ENCODE results near the gene OR52H1. TPM values are rescaled to one million over a fixed set of nuclear protein-coding genes. Genes with fewer than 3 reads are reported as not detected.
"Not testable (repeated sequence)": the region's sequence is repeated elsewhere in the genome, so short reads cannot be mapped to it uniquely, and the experiment has no call there.

Gene OR52H1
- total and polyA plus RNA-seq, 2 of the 4 experiments (the other 2 are of a cell fraction): 0.18 TPM; not detected in 1

DNA sequence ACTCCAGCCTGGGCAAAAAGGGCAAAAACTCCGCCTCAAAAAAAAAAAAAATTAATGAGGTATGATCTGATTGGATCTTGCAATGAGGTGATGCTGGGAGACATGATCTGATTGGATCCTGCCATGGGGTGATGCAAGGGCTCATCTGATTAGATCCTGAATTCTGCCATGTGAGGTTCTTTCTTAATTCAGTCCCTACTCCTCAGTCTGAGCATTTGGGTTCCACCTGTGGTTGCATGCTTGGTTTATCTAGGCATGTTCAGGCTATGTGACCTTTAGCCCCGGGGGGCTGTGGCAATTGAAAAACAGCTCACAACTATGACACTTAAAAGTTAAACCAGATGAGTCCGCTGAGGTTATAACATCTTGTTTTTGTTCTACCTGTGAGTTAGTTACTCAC is 43.3 kb upstream of the OR52H1 start:
- H4K20me1 ChIP-seq (ENCODE audit: insufficient read depth, low read length): no peaks in the 10 kb centered on the region
- H3K27ac ChIP-seq (ENCODE audit: insufficient read depth, low read length): no peak overlapping the region
- no peak overlapping the region for H3K23ac ChIP-seq (ENCODE audit: low read depth, low read length)
- no peaks in the 10 kb centered on the region for H3K9me3 ChIP-seq (ENCODE audit: control insufficient read depth, insufficient read depth, low read length)
- H2BK5ac ChIP-seq (ENCODE audit: low read depth, low read length, poor library complexity, severe bottlenecking): no peak overlapping the region
- H3K9me1 ChIP-seq (ENCODE audit: insufficient read depth, low read length): no peaks in the 10 kb centered on the region
- H3K4ac ChIP-seq (ENCODE audit: low read depth, low read length): no peak overlapping the region
- H3K18ac ChIP-seq (ENCODE audit: low read depth, low read length): no peak overlapping the region
- no peak overlapping the region for H3K14ac ChIP-seq (replicated peaks; ENCODE audit: low read depth, low read length)
- ChIA-PET CTCF (no interaction called here), POLR2A (ENCODE audit: unreplicated experiment) (no interaction called here)
- BruUV-seq (replicated peaks): no TSS peak
- no peak overlapping the region for H2AK9ac ChIP-seq (replicated peaks; ENCODE audit: low read depth, low read length, poor library complexity)
- H4K8ac ChIP-seq (ENCODE audit: low read depth in 2 of 2, low read length in 2 of 2): no peak overlapping the region
- H3K9ac ChIP-seq (ENCODE audit: low read depth, low read length): no peak overlapping the region
- dilution Hi-C loops (cut with HindIII; ENCODE audit: low sequenced_read_pairs, unreplicated experiment) (no loop called here), intact Hi-C loops (cut with micrococcal nuclease) (loop anchor here (10.0 kb wide), 1 partner anchor 1867 kb away; no protein-coding TSS in a partner anchor), in situ Hi-C loops (cut with MboI; ENCODE audit: low sequenced_read_pairs) (no loop called here)
- H3K27me3 ChIP-seq (ENCODE audit: control insufficient read depth, insufficient read depth, low read length): no peaks in the 10 kb centered on the region
- no peak overlapping the region for H4K91ac ChIP-seq (ENCODE audit: insufficient read depth, low read depth, low read length)
- H4K5ac ChIP-seq (ENCODE audit: low read depth, low read length): no peak overlapping the region
- no peak overlapping the region for H3K4me2 ChIP-seq (ENCODE audit: low read depth, low read length)
- no peak for DNase-seq
- H2AK5ac ChIP-seq (ENCODE audit: low read depth, low read length): no peak overlapping the region
- H2BK15ac ChIP-seq (ENCODE audit: low read depth, low read length): no peak overlapping the region
- no peaks in the 10 kb centered on the region for H3K36me3 ChIP-seq (ENCODE audit: control insufficient read depth, insufficient read depth, low read length)
- WGBS, 2 experiments (ENCODE audit: extremely low coverage in 2 of 2, insufficient read length in 1 of 2): no CpG with 5 or more reads among the region's 3 CpGs
- no peaks in the 10 kb centered on the region for H3K79me1 ChIP-seq (ENCODE audit: low read depth in 1 of 2, low read length in 2 of 2)
- H3K4me3 ChIP-seq (ENCODE audit: insufficient read depth, low read depth, low read length): no peak overlapping the region
- no peak for ATAC-seq (ENCODE audit: low read depth)
- no peak overlapping the region for H2AFZ ChIP-seq (replicated peaks; ENCODE audit: low read length, poor library complexity)
- 0 out of 2 replicates have a peak, but pooled peaks cover 4% of the 10 kb centered on the region for H3K4me1 ChIP-seq (ENCODE audit: control insufficient read depth, insufficient read depth, low read length)
- TF ChIP-seq MAFK (IDR thresholded peaks at IDR 0.05; ENCODE audit: low read depth, low read length) (no peak), BHLHE40 (IDR thresholded peaks at IDR 0.05; ENCODE audit: low read depth, low read length) (no peak)
- H2BK120ac ChIP-seq (ENCODE audit: low read depth, low read length): no peak overlapping the region
- no peak overlapping the region for H2BK20ac ChIP-seq (ENCODE audit: low read depth, low read length)
- no peak overlapping the region for H3K56ac ChIP-seq (ENCODE audit: extremely low read depth, insufficient read depth, low read length)

DNA sequence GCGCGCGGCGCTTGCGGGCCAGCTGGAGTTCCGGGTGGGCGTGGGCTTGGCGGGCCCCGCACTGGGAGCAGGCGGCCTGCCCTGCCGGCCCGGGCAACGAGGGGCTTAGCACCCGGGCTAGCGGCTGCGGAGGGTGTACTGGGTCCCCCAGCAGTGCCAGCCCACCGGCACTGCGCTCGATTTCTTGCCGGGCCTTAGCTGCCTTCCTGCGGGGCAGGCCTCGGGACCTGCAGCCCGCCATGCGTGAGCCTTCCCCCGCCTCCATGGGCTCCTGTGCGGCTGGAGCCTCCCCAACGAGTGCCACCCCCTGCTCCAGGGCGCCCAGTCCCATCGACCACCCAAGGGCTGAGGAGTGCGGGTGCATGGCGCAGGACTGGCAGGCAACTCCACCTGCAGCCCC is 41.6 kb upstream of the OR52H1 start:
- H3K27me3 ChIP-seq (ENCODE audit: control insufficient read depth, insufficient read depth, low read length); H3K9ac ChIP-seq (ENCODE audit: low read depth, low read length); H3K4me2 ChIP-seq (ENCODE audit: low read depth, low read length); H4K8ac ChIP-seq (ENCODE audit: low read depth in 2 of 2, low read length in 2 of 2); H3K9me3 ChIP-seq (ENCODE audit: control insufficient read depth, insufficient read depth, low read length); BruUV-seq (replicated peaks); CTCF ChIA-PET; H3K4me3 ChIP-seq (ENCODE audit: insufficient read depth, low read depth, low read length); H3K27ac ChIP-seq (ENCODE audit: insufficient read depth, low read length); H4K91ac ChIP-seq (ENCODE audit: insufficient read depth, low read depth, low read length); ATAC-seq (ENCODE audit: low read depth); H3K56ac ChIP-seq (ENCODE audit: extremely low read depth, insufficient read depth, low read length); H2BK20ac ChIP-seq (ENCODE audit: low read depth, low read length); H4K20me1 ChIP-seq (ENCODE audit: insufficient read depth, low read length); H3K79me1 ChIP-seq (ENCODE audit: low read depth in 1 of 2, low read length in 2 of 2); DNase-seq; H2AK9ac ChIP-seq (replicated peaks; ENCODE audit: low read depth, low read length, poor library complexity); H2BK5ac ChIP-seq (ENCODE audit: low read depth, low read length, poor library complexity, severe bottlenecking); H3K18ac ChIP-seq (ENCODE audit: low read depth, low read length); H2AFZ ChIP-seq (replicated peaks; ENCODE audit: low read length, poor library complexity); dilution Hi-C loops (cut with HindIII; ENCODE audit: low sequenced_read_pairs, unreplicated experiment); H3K9me1 ChIP-seq (ENCODE audit: insufficient read depth, low read length); H3K23ac ChIP-seq (ENCODE audit: low read depth, low read length); H3K4ac ChIP-seq (ENCODE audit: low read depth, low read length); H2AK5ac ChIP-seq (ENCODE audit: low read depth, low read length); H3K4me1 ChIP-seq (ENCODE audit: control insufficient read depth, insufficient read depth, low read length); H3K36me3 ChIP-seq (ENCODE audit: control insufficient read depth, insufficient read depth, low read length); H3K14ac ChIP-seq (replicated peaks; ENCODE audit: low read depth, low read length); POLR2A ChIA-PET (ENCODE audit: unreplicated experiment); H2BK15ac ChIP-seq (ENCODE audit: low read depth, low read length); in situ Hi-C loops (cut with MboI; ENCODE audit: low sequenced_read_pairs); H4K5ac ChIP-seq (ENCODE audit: low read depth, low read length); H2BK120ac ChIP-seq (ENCODE audit: low read depth, low read length): not testable (repeated sequence)
- intact Hi-C loops (cut with micrococcal nuclease): loop anchor here (10.0 kb wide), 1 partner anchor 1865 kb away; no protein-coding TSS in a partner anchor
- 97% methylated on average over 9 of the region's 31 CpGs; no CpG with 5 or more reads in 1 of the 2 experiments for WGBS, 2 experiments (ENCODE audit: extremely low coverage in 2 of 2, insufficient read length in 1 of 2)

All from IMR-90 (cell line).